ENCODE measurements around the gene ISL2.

- TF ChIP-seq CTCF (conservative IDR thresholded peaks at IDR 0.05; ENCODE audit: low read length) (no peak), EZH2phosphoT487 (IDR thresholded peaks at IDR 0.05; ENCODE audit: borderline replicate concordance) (no peak)
Measured at GRCh38 chr15:76321171-76321570, 15.4 kb upstream of the ISL2 start.
